ENCODE results near the gene SCARB1. TPM values are rescaled to one million over a fixed set of nuclear protein-coding genes. Genes with fewer than 3 reads are reported as not detected.

Gene SCARB1
- total RNA-seq, 1 donor from 2014 or later = 44.5 TPM

GRCh38 chr12:124819080-124819479, 44.6 kb downstream of the SCARB1 start:
- Histone ChIP-seq H2AFZ (ENCODE audit: low read depth, low read length) (no peak overlapping the region), H3K9ac (ENCODE audit: low read length) (no peak overlapping the region), H3K36me3 (ENCODE audit: insufficient read depth, low read length) (no peaks in the 10 kb centered on the region), H3K27me3 (ENCODE audit: insufficient read depth, low read length) (no peaks in the 10 kb centered on the region), H3K79me2 (ENCODE audit: insufficient read depth, low read length) (no peaks in the 10 kb centered on the region), H3K4me3 (ENCODE audit: insufficient read depth, low read depth, low read length) (no peak overlapping the region), H3K4me2 (ENCODE audit: low read length) (no peak overlapping the region), H4K20me1 (ENCODE audit: insufficient read depth, low read length) (peaks cover 13% of the 10 kb centered on the region), H3K9me3 (ENCODE audit: insufficient read depth, low read depth, low read length) (no peaks in the 10 kb centered on the region), H3K27ac (ENCODE audit: low read depth, low read length) (no peak overlapping the region), H3K4me1 (ENCODE audit: insufficient read depth, low read length) (no peaks in the 10 kb centered on the region)
- FAIRE-seq = no peak
- H3K27me3 Mint-ChIP-seq (ENCODE audit: low read depth, unreplicated experiment) = no peaks in the 10 kb centered on the region
- peaks cover 9% of the 10 kb centered on the region for H3K36me3 Mint-ChIP-seq (ENCODE audit: low read depth, unreplicated experiment)
- DNase-seq (ENCODE audit: low read depth) = no peak
- H3K9me3 Mint-ChIP-seq (ENCODE audit: unreplicated experiment) = peaks cover 3% of the 10 kb centered on the region
- no peak overlapping the region for H3K4me3 Mint-ChIP-seq (ENCODE audit: unreplicated experiment)
- no peak for TF ChIP-seq EZH2 (IDR thresholded peaks at IDR 0.05; ENCODE audit: insufficient read depth, low read length)
- TF ChIP-seq CTCF (IDR thresholded peaks at IDR 0.05; ENCODE audit: insufficient read depth, low read depth, low read length) = no peak
- H3K4me1 Mint-ChIP-seq (ENCODE audit: low read depth, unreplicated experiment) = peaks cover under 1% of the 10 kb centered on the region
- no peak overlapping the region for H3K27ac Mint-ChIP-seq (ENCODE audit: unreplicated experiment)

- peaks cover 13% of the 10 kb centered on the region for H4K20me1 ChIP-seq (ENCODE audit: insufficient read depth, low read length)
- no peaks in the 10 kb centered on the region for H3K4me1 ChIP-seq (ENCODE audit: insufficient read depth, low read length)
- TF ChIP-seq CTCF (IDR thresholded peaks at IDR 0.05; ENCODE audit: insufficient read depth, low read depth, low read length) = no peak
- no peaks in the 10 kb centered on the region for H3K36me3 ChIP-seq (ENCODE audit: insufficient read depth, low read length)
- FAIRE-seq (no peak), DNase-seq (ENCODE audit: low read depth) (no peak)
- no peaks in the 10 kb centered on the region for H3K27me3 ChIP-seq (ENCODE audit: insufficient read depth, low read length)
- no peak overlapping the region for H3K9ac ChIP-seq (ENCODE audit: low read length)
- H3K27ac Mint-ChIP-seq (ENCODE audit: unreplicated experiment) = no peak overlapping the region
- H3K4me1 Mint-ChIP-seq (ENCODE audit: low read depth, unreplicated experiment) = no peaks in the 10 kb centered on the region
- no peak overlapping the region for H3K4me2 ChIP-seq (ENCODE audit: low read length)
- H3K9me3 ChIP-seq (ENCODE audit: insufficient read depth, low read depth, low read length) = no peaks in the 10 kb centered on the region
- no peak overlapping the region for H2AFZ ChIP-seq (ENCODE audit: low read depth, low read length)
- H3K36me3 Mint-ChIP-seq (ENCODE audit: low read depth, unreplicated experiment) = peaks cover 13% of the 10 kb centered on the region
- no peak overlapping the region for H3K4me3 Mint-ChIP-seq (ENCODE audit: unreplicated experiment)
- peaks cover 3% of the 10 kb centered on the region for H3K9me3 Mint-ChIP-seq (ENCODE audit: unreplicated experiment)
- no peak overlapping the region for H3K27ac ChIP-seq (ENCODE audit: low read depth, low read length)
- H3K79me2 ChIP-seq (ENCODE audit: insufficient read depth, low read length) = no peaks in the 10 kb centered on the region
- H3K27me3 Mint-ChIP-seq (ENCODE audit: low read depth, unreplicated experiment) = no peaks in the 10 kb centered on the region
- H3K4me3 ChIP-seq (ENCODE audit: insufficient read depth, low read depth, low read length) = no peak overlapping the region
These were observed 46.3 kb downstream of the SCARB1 start for GRCh38 chr12:124817076-124818000.

- H3K27ac Mint-ChIP-seq (ENCODE audit: unreplicated experiment) = no peak overlapping the region
- H3K9me3 ChIP-seq (ENCODE audit: insufficient read depth, low read depth, low read length) = no peaks in the 10 kb centered on the region
- peaks cover 13% of the 10 kb centered on the region for H4K20me1 ChIP-seq (ENCODE audit: insufficient read depth, low read length)
- H3K79me2 ChIP-seq (ENCODE audit: insufficient read depth, low read length) = no peaks in the 10 kb centered on the region
- no peaks in the 10 kb centered on the region for H3K4me1 ChIP-seq (ENCODE audit: insufficient read depth, low read length)
- H3K9ac ChIP-seq (ENCODE audit: low read length) = no peak overlapping the region
- no peaks in the 10 kb centered on the region for H3K4me1 Mint-ChIP-seq (ENCODE audit: low read depth, unreplicated experiment)
- no peak overlapping the region for H3K4me3 Mint-ChIP-seq (ENCODE audit: unreplicated experiment)
- FAIRE-seq (no peak), DNase-seq (ENCODE audit: low read depth) (no peak)
- TF ChIP-seq CTCF (IDR thresholded peaks at IDR 0.05; ENCODE audit: insufficient read depth, low read depth, low read length) (no peak), EZH2 (IDR thresholded peaks at IDR 0.05; ENCODE audit: insufficient read depth, low read length) (no peak)
- no peaks in the 10 kb centered on the region for H3K36me3 ChIP-seq (ENCODE audit: insufficient read depth, low read length)
- peaks cover 15% of the 10 kb centered on the region for H3K36me3 Mint-ChIP-seq (ENCODE audit: low read depth, unreplicated experiment)
- H3K27me3 ChIP-seq (ENCODE audit: insufficient read depth, low read length) = no peaks in the 10 kb centered on the region
- H3K4me3 ChIP-seq (ENCODE audit: insufficient read depth, low read depth, low read length) = no peak overlapping the region
- peaks cover 3% of the 10 kb centered on the region for H3K9me3 Mint-ChIP-seq (ENCODE audit: unreplicated experiment)
- H3K4me2 ChIP-seq (ENCODE audit: low read length) = no peak overlapping the region
- no peaks in the 10 kb centered on the region for H3K27me3 Mint-ChIP-seq (ENCODE audit: low read depth, unreplicated experiment)
- H2AFZ ChIP-seq (ENCODE audit: low read depth, low read length) = no peak overlapping the region
- no peak overlapping the region for H3K27ac ChIP-seq (ENCODE audit: low read depth, low read length)
These were observed 47.3 kb downstream of the SCARB1 start for GRCh38 chr12:124816295-124816854.

Data from astrocyte (in vitro differentiated cells and primary cell).